ENCODE results near the gene DYNC1I1. TPM values are rescaled to one million over a fixed set of nuclear protein-coding genes. Genes with fewer than 3 reads are reported as not detected.

Gene DYNC1I1
- total RNA-seq, 1 experiment from 2014 or later: 8.3 TPM

DNA sequence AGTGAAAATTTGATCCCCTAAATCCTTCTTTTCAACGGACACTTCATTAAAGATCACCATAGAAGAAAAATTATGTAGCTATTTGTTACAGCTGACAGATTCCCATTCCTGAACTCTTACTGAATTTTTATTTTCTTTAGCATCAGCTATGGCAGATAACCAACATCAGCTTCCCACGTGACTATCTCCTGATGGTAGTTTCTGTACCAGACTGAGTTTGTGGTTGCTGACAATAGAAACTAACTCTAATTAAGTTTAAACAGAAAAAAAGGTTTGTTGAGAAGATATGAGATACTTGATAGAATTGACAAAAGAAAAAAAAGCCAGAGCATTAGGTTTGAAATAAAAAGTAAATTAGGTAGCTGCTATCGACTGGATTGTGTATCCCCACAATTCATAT is 101.8 kb downstream of the DYNC1I1 start:
- no TSS peak for BruUV-seq (replicated peaks)
- CTCF ChIA-PET: no interaction called here
- Histone ChIP-seq H3K9me3 (peaks cover 3% of the 10 kb centered on the region; the same call in 1 of the 2 replicates), H3K4me1 (no peaks in the 10 kb centered on the region), H3K36me3 (ENCODE audit: control insufficient read depth, insufficient read depth, low read length) (no peaks in the 10 kb centered on the region; the same call in 1 of the 2 replicates), H3K27me3 (replicated peaks; ENCODE audit: control insufficient read depth, insufficient read depth, low read length) (no peaks in the 10 kb centered on the region), H3K4me3 (ENCODE audit: low read depth, low read length) (no peak overlapping the region)
- H3K27me3 Mint-ChIP-seq (ENCODE audit: insufficient read depth, unreplicated experiment): peaks cover 3% of the 10 kb centered on the region
- H3K4me3 Mint-ChIP-seq (ENCODE audit: unreplicated experiment): no peak overlapping the region
- intact Hi-C loops (cut with micrococcal nuclease; ENCODE audit: unreplicated experiment): no loop called here
- DNase-seq: no peak
- POLR2A ChIA-PET: no interaction called here
- H3K27ac Mint-ChIP-seq (ENCODE audit: unreplicated experiment): no peak overlapping the region
- H3K9me3 Mint-ChIP-seq (ENCODE audit: unreplicated experiment): peaks cover 11% of the 10 kb centered on the region
- no peaks in the 10 kb centered on the region for H3K36me3 Mint-ChIP-seq (ENCODE audit: insufficient read depth, unreplicated experiment)
- TF ChIP-seq, protein P1, sequence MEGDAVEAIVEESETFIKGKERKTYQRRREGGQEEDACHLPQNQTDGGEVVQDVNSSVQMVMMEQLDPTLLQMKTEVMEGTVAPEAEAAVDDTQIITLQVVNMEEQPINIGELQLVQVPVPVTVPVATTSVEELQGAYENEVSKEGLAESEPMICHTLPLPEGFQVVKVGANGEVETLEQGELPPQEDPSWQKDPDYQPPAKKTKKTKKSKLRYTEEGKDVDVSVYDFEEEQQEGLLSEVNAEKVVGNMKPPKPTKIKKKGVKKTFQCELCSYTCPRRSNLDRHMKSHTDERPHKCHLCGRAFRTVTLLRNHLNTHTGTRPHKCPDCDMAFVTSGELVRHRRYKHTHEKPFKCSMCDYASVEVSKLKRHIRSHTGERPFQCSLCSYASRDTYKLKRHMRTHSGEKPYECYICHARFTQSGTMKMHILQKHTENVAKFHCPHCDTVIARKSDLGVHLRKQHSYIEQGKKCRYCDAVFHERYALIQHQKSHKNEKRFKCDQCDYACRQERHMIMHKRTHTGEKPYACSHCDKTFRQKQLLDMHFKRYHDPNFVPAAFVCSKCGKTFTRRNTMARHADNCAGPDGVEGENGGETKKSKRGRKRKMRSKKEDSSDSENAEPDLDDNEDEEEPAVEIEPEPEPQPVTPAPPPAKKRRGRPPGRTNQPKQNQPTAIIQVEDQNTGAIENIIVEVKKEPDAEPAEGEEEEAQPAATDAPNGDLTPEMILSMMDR (IDR thresholded peaks at IDR 0.05; ENCODE audit: insufficient read depth in 1 of 2, low read depth in 1 of 2, low read length in 1 of 2, severe bottlenecking in 1 of 2, unreplicated experiment in 1 of 2): no peak
- no peaks in the 10 kb centered on the region for H3K4me1 Mint-ChIP-seq (ENCODE audit: low read depth, unreplicated experiment)

DNA sequence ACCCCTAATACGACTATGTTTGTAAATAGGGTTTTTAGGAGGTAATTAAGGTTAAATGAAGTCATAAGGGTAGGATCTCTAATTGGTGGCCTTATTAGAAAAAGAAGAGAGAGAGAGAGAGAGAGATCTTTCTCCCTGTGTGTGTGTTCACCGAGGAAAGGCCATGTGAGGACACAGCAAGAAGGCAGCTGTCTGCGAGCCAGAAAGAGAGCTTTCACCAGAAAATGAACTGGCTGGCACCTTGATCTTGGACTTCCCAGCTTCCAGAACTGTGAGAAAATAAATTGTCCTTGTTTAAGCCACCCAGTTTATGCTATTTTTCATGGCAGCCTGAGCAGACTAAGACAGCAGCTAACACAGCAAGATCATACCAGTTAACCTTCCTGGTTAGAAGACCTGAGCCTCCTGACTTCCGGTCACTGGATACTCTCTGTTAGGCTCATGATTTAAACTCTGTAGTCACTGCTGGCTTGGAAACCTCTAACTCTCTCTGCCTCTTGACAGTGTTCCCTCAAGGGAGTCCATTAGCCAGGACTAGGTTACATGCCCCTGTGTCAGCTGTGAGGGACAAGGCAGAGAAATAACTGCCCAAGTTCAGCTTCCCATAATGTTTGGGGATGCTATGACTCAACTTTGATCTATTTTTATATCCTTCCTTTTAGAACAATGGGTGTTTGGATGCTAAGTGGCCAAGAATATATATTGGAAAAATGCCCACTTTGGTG is 102.3 kb downstream of the DYNC1I1 start:
- H3K27me3 ChIP-seq (replicated peaks; ENCODE audit: control insufficient read depth, insufficient read depth, low read length): no peaks in the 10 kb centered on the region
- H3K36me3 ChIP-seq (ENCODE audit: control insufficient read depth, insufficient read depth, low read length): no peaks in the 10 kb centered on the region; the same call in 1 of the 2 replicates
- H3K4me3 Mint-ChIP-seq (ENCODE audit: unreplicated experiment): no peak overlapping the region
- intact Hi-C loops (cut with micrococcal nuclease; ENCODE audit: unreplicated experiment): no loop called here
- no peaks in the 10 kb centered on the region for H3K4me1 Mint-ChIP-seq (ENCODE audit: low read depth, unreplicated experiment)
- H3K27ac Mint-ChIP-seq (ENCODE audit: unreplicated experiment): no peak overlapping the region
- no TSS peak for BruUV-seq (replicated peaks)
- H3K27me3 Mint-ChIP-seq (ENCODE audit: insufficient read depth, unreplicated experiment): peaks cover 3% of the 10 kb centered on the region
- TF ChIP-seq, protein P1 (IDR thresholded peaks at IDR 0.05; ENCODE audit: insufficient read depth in 1 of 2, low read depth in 1 of 2, low read length in 1 of 2, severe bottlenecking in 1 of 2, unreplicated experiment in 1 of 2): no peak
- H3K9me3 Mint-ChIP-seq (ENCODE audit: unreplicated experiment): peaks cover 11% of the 10 kb centered on the region
- no peaks in the 10 kb centered on the region for H3K4me1 ChIP-seq
- no peak for DNase-seq
- peaks cover 3% of the 10 kb centered on the region; the same call in 1 of the 2 replicates for H3K9me3 ChIP-seq
- POLR2A ChIA-PET: no interaction called here
- no peaks in the 10 kb centered on the region for H3K36me3 Mint-ChIP-seq (ENCODE audit: insufficient read depth, unreplicated experiment)
- H3K4me3 ChIP-seq (ENCODE audit: low read depth, low read length): no peak overlapping the region
- CTCF ChIA-PET: no interaction called here

DNA sequence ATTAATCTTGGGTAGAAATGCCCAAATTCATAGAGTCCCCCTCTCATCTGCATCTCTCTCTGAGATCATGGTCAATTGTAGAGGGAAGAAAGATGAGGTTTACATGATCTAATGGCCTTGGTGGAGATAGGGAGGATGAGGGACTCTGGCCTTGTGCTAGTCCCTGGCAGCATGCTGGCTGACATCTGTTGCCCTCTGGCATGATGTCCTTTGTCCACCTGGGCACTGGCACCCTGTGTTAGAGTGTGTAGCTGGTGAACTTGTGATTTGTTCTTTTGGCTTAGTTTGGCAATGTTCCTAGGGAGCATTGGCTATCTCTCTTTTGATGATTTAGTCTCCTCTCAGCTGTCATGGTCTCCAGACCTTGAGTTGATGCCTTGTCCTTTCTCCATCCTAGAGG is 103.2 kb downstream of the DYNC1I1 start:
- peaks cover 3% of the 10 kb centered on the region for H3K27me3 Mint-ChIP-seq (ENCODE audit: insufficient read depth, unreplicated experiment)
- Histone ChIP-seq H3K4me3 (ENCODE audit: low read depth, low read length) (no peak overlapping the region), H3K36me3 (ENCODE audit: control insufficient read depth, insufficient read depth, low read length) (no peaks in the 10 kb centered on the region; the same call in 1 of the 2 replicates), H3K9me3 (peaks cover 3% of the 10 kb centered on the region; the same call in 1 of the 2 replicates), H3K27me3 (replicated peaks; ENCODE audit: control insufficient read depth, insufficient read depth, low read length) (no peaks in the 10 kb centered on the region), H3K4me1 (no peaks in the 10 kb centered on the region)
- no TSS peak for BruUV-seq (replicated peaks)
- ChIA-PET POLR2A (no interaction called here), CTCF (no interaction called here)
- H3K27ac Mint-ChIP-seq (ENCODE audit: unreplicated experiment): no peak overlapping the region
- TF ChIP-seq, protein P1 (IDR thresholded peaks at IDR 0.05; ENCODE audit: insufficient read depth in 1 of 2, low read depth in 1 of 2, low read length in 1 of 2, severe bottlenecking in 1 of 2, unreplicated experiment in 1 of 2): no peak
- intact Hi-C loops (cut with micrococcal nuclease; ENCODE audit: unreplicated experiment): no loop called here
- H3K4me3 Mint-ChIP-seq (ENCODE audit: unreplicated experiment): no peak overlapping the region
- no peak for DNase-seq
- no peaks in the 10 kb centered on the region for H3K4me1 Mint-ChIP-seq (ENCODE audit: low read depth, unreplicated experiment)
- H3K9me3 Mint-ChIP-seq (ENCODE audit: unreplicated experiment): peaks cover 11% of the 10 kb centered on the region
- H3K36me3 Mint-ChIP-seq (ENCODE audit: insufficient read depth, unreplicated experiment): no peaks in the 10 kb centered on the region

Measured in Caco-2 (cell line).